ENCODE results near the gene ALOXE3. TPM values are rescaled to one million over a fixed set of nuclear protein-coding genes. Genes with fewer than 3 reads are reported as not detected.

ALOXE3 gene
- total RNA-seq, 1 donor from 2014 or later = not detected

- Mint-ChIP-seq H3K27me3 (no peaks in the 10 kb centered on the region), H3K4me3 (no peak overlapping the region), H3K36me3 (ENCODE audit: low read depth) (peaks cover 63% of the 10 kb centered on the region), H3K27ac (no peak overlapping the region), H3K4me1 (no peaks in the 10 kb centered on the region), H3K9me3 (no peaks in the 10 kb centered on the region)
- DNase-seq (no peak), ATAC-seq (ENCODE audit: low read depth) (no peak)
- ChIA-PET CTCF (no interaction called here), POLR2A (interaction anchor here (0.7 to 5.6 kb wide), 3 partner anchors 7 to 47 kb away, joined by 3 to 37 read pairs (median 5); no protein-coding TSS in a partner anchor)
- no peak for TF ChIP-seq CTCF (IDR thresholded peaks at IDR 0.05)
- intact Hi-C loops (cut with micrococcal nuclease) = no loop called here
These were observed 24.7 kb upstream of the ALOXE3 start for GRCh38 chr17:8142887-8143580.

- Mint-ChIP-seq H3K27me3 (no peaks in the 10 kb centered on the region), H3K9me3 (no peaks in the 10 kb centered on the region), H3K4me3 (no peak overlapping the region), H3K36me3 (ENCODE audit: low read depth) (peaks cover 57% of the 10 kb centered on the region), H3K4me1 (no peaks in the 10 kb centered on the region), H3K27ac (no peak overlapping the region)
- DNase-seq (no peak), ATAC-seq (ENCODE audit: low read depth) (no peak)
- no peak for TF ChIP-seq CTCF (IDR thresholded peaks at IDR 0.05)
- POLR2A ChIA-PET = interaction anchor here (0.6 to 6.3 kb wide), 5 partner anchors 8 to 31 kb away, joined by 3 to 139 read pairs (median 37); partner anchors contain the start of gene PER1
- CTCF ChIA-PET = no interaction called here
- intact Hi-C loops (cut with micrococcal nuclease) = no loop called here
These were observed 24.0 kb upstream of the ALOXE3 start for GRCh38 chr17:8142158-8142886.

GRCh38 chr17:8141741-8142140 is 23.4 kb upstream of the ALOXE3 start:
- H3K27ac Mint-ChIP-seq = no peak overlapping the region
- no peaks in the 10 kb centered on the region for H3K4me1 Mint-ChIP-seq
- ChIA-PET CTCF (no interaction called here), POLR2A (interaction anchor here (0.6 to 6.3 kb wide), 5 partner anchors 9 to 31 kb away, joined by 3 to 139 read pairs (median 37); partner anchors contain the start of gene PER1)
- H3K9me3 Mint-ChIP-seq = no peaks in the 10 kb centered on the region
- no peak for TF ChIP-seq CTCF (IDR thresholded peaks at IDR 0.05)
- intact Hi-C loops (cut with micrococcal nuclease) = no loop called here
- H3K4me3 Mint-ChIP-seq = no peak overlapping the region
- no peaks in the 10 kb centered on the region for H3K27me3 Mint-ChIP-seq
- no peak for DNase-seq
- no peak for ATAC-seq (ENCODE audit: low read depth)
- peaks cover 52% of the 10 kb centered on the region for H3K36me3 Mint-ChIP-seq (ENCODE audit: low read depth)

GRCh38 chr17:8141045-8141444 is 22.7 kb upstream of the ALOXE3 start:
- Mint-ChIP-seq H3K4me3 (no peak overlapping the region), H3K4me1 (no peaks in the 10 kb centered on the region), H3K27ac (no peak overlapping the region), H3K9me3 (no peaks in the 10 kb centered on the region), H3K27me3 (no peaks in the 10 kb centered on the region), H3K36me3 (ENCODE audit: low read depth) (peaks cover 45% of the 10 kb centered on the region)
- no peak for DNase-seq
- no peak for TF ChIP-seq CTCF (IDR thresholded peaks at IDR 0.05)
- intact Hi-C loops (cut with micrococcal nuclease) = no loop called here
- no peak for ATAC-seq (ENCODE audit: low read depth)
- CTCF ChIA-PET = interaction anchor here (1.0 kb wide), 1 partner anchor 16 kb away, joined by 3 read pairs; no protein-coding TSS in a partner anchor
- POLR2A ChIA-PET = interaction anchor here (1.1 to 6.3 kb wide), 6 partner anchors 9 to 50 kb away, joined by 3 to 139 read pairs (median 24); partner anchors contain the start of genes BORCS6 and PER1

Data from activated B cell treated with CpG ODN at 0.5 μM for 24 hours (primary cell).